NT2/D1 (cell line): ENCODE measurements around the gene TRABD.

Experiments
- SUZ12 ChIP-seq: IDR thresholded peaks from 2 replicates; pipeline ENCODE4 v1.6.1; 2011; ENCODE audit not compliant: insufficient read length, insufficient read depth; ENCODE audit errors: extremely low read depth
- YY1 ChIP-seq: IDR thresholded peaks from 2 replicates; pipeline ENCODE4 v1.6.1; 2011; ENCODE audit not compliant: insufficient read length, insufficient read depth
- ZNF274 ChIP-seq: IDR thresholded peaks from 2 replicates; pipeline ENCODE4 v1.6.1; 2011; ENCODE audit warnings: mild to moderate bottlenecking, low read depth, low read length

DNA sequence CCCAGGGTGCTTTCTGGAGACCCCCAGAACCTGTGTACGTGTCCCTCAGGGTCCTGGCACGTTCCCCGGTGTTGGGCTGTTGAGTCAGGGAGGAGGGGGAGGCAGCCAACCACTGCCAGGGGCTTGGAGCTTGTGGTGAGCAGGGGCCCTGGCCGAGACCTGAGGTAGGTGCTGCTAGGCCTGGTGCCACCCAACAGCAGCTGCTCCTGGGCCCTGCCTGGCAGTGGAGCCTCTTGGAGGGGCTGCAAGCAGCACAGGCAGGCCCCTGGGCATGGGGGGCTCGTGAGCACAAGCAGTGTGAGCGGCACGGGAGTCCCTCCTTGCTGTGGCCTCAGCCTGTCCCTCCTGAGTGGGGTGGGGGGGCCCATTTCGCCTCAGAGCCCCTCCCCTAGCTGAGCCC lies 7.9 kb downstream of the TRABD start:
- TF ChIP-seq ZNF274 (no peak), SUZ12 (no peak), YY1 (no peak)
